GM23338 (cell line): ENCODE data around the gene ADTRP.

Experiments used
- CTCF ChIP-seq, 2 experiments: fragments of 200-600 bp in 1 of 2; sonication (generic) in 1 of 2; conservative IDR thresholded peaks; 2 replicates each; pipeline versions ENCODE4 v1.5.1 to v1.6.1; 2016 to 2017; ENCODE audit warnings: antibody characterized with exemption in 2 of 2, low read depth in 2 of 2, mild to moderate bottlenecking in 2 of 2, moderate library complexity in 1 of 2
- EZH2 ChIP-seq: fragments of 200-600 bp; sonication (generic); IDR thresholded peaks from one replicate; pipeline ENCODE4 v1.8.0; 2017; ENCODE audit warnings: antibody characterized with exemption, mild to moderate bottlenecking, low read depth; ENCODE audit not compliant: unreplicated experiment
- EZH2phosphoT487 ChIP-seq: fragments of 200-600 bp; sonication (generic); IDR thresholded peaks from one replicate; pipeline ENCODE4 v1.8.1; 2018; ENCODE audit warnings: antibody characterized with exemption; ENCODE audit not compliant: unreplicated experiment
- JUNB ChIP-seq: IDR thresholded peaks from one replicate; pipeline ENCODE4 v1.6.1; 2016; ENCODE audit warnings: antibody characterized with exemption; ENCODE audit not compliant: unreplicated experiment
- NANOG ChIP-seq: IDR thresholded peaks from 2 replicates; pipeline ENCODE4 v1.6.1; 2016; ENCODE audit warnings: antibody characterized with exemption, borderline replicate concordance
- POLR2AphosphoS5 ChIP-seq: IDR thresholded peaks from 2 replicates; pipeline ENCODE4 v1.6.1; 2016; ENCODE audit warnings: antibody characterized with exemption, low read depth
- REST ChIP-seq: IDR thresholded peaks from one replicate; pipeline ENCODE4 v1.6.1; 2018; ENCODE audit warnings: antibody characterized with exemption; ENCODE audit not compliant: unreplicated experiment
- STAT1 ChIP-seq: IDR thresholded peaks from one replicate; pipeline ENCODE4 v1.6.1; 2016; ENCODE audit warnings: antibody characterized with exemption; ENCODE audit not compliant: unreplicated experiment

DNA sequence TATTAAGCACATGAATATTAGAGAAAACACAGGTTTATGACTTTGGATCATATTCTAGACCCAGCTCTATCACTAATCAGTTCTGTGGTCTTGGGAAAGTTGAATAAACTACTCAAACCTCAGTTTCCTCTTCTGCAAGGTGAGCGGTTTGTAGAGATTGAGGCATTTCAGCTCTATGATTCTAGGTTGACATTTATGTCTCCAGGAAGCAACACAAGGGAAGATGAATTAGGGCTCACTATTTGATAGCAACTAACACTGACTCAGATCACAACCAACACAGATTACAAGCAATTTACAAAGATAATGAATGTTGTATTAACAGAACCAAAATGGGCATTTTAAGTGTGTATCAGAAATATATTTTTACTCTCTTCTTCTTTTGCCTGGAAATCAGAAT is 21.9 kb downstream of the ADTRP start:
- no peak for TF ChIP-seq JUNB
- no peak for TF ChIP-seq REST
- no peak for TF ChIP-seq CTCF (conservative IDR thresholded peaks at IDR 0.05; ENCODE audit: low read depth in 2 of 2)
- no peak for TF ChIP-seq EZH2phosphoT487
- no peak for TF ChIP-seq POLR2AphosphoS5
- no peak for TF ChIP-seq EZH2
- TF ChIP-seq STAT1, result no peak
- TF ChIP-seq NANOG, result no peak
